Mesothelial cell of epicardium (in vitro differentiated cells): ENCODE measurements around the gene BACH1. TPM values are rescaled to one million over a fixed set of nuclear protein-coding genes. Genes with fewer than 3 reads are reported as not detected.

Experiments used
- DNase-seq, 2 experiments: peaks; one replicate each; pipeline ENCODE4 v3.0.0; 2021; ENCODE audit warnings: low spot score in 2 of 2; ENCODE audit not compliant: unreplicated experiment in 2 of 2
- H3K27ac Mint-ChIP-seq: 2 replicates; pipeline ENCODE4 v1.8.0; 2021; ENCODE audit warnings: mixed read lengths
- H3K27me3 Mint-ChIP-seq: 2 replicates; pipeline ENCODE4 v1.8.0; 2021; ENCODE audit warnings: low read depth, mixed read lengths
- H3K36me3 Mint-ChIP-seq: 2 replicates; pipeline ENCODE4 v1.8.0; 2021; ENCODE audit warnings: mixed read lengths
- H3K4me1 Mint-ChIP-seq: 2 replicates; pipeline ENCODE4 v1.8.0; 2021; ENCODE audit warnings: mixed read lengths
- H3K4me3 Mint-ChIP-seq: 2 replicates; pipeline ENCODE4 v1.8.0; 2021; ENCODE audit warnings: mild to moderate bottlenecking, moderate library complexity, mixed read lengths
- H3K9me3 Mint-ChIP-seq: 2 replicates; pipeline ENCODE4 v1.8.0; 2021; ENCODE audit warnings: mixed read lengths
- CTCF ChIP-seq: fragments of 200-600 bp; sonication (generic); IDR thresholded peaks from one replicate; pipeline ENCODE4 v1.5.0; 2021; ENCODE audit warnings: antibody characterized with exemption; ENCODE audit not compliant: unreplicated experiment
- total RNA-seq: library from RNA; stranded (reverse); gene quantifications from 3 replicates; pipeline ENCODE4 v1.2.1, GENCODE V29; 2021

BACH1 gene
- total RNA-seq, 1 donor from 2014 or later = 100 TPM

- Mint-ChIP-seq H3K27ac (no peak overlapping the region), H3K36me3 (peaks cover 9% of the 10 kb centered on the region), H3K27me3 (no peaks in the 10 kb centered on the region), H3K4me1 (peaks cover 26% of the 10 kb centered on the region), H3K4me3 (no peak overlapping the region), H3K9me3 (peaks cover 2% of the 10 kb centered on the region)
- no peak for TF ChIP-seq CTCF
- DNase-seq = no peak
Observed at GRCh38 chr21:29387598-29387997, 88.9 kb downstream of the BACH1 start.

- Mint-ChIP-seq H3K27me3 (no peaks in the 10 kb centered on the region), H3K27ac (no peak overlapping the region), H3K4me1 (peaks cover 19% of the 10 kb centered on the region), H3K36me3 (peaks cover 25% of the 10 kb centered on the region), H3K9me3 (peaks cover 13% of the 10 kb centered on the region), H3K4me3 (no peak overlapping the region)
- no peak for TF ChIP-seq CTCF
- DNase-seq = no peak
Observed at GRCh38 chr21:29389136-29389535, 90.4 kb downstream of the BACH1 start.

- Mint-ChIP-seq H3K36me3 (peaks cover 25% of the 10 kb centered on the region), H3K27ac (peak overlapping the region; percentile 17), H3K27me3 (no peaks in the 10 kb centered on the region), H3K9me3 (peaks cover 13% of the 10 kb centered on the region), H3K4me3 (no peak overlapping the region), H3K4me1 (peaks cover 23% of the 10 kb centered on the region)
- DNase-seq = no peak
- TF ChIP-seq CTCF = no peak
Observed at GRCh38 chr21:29390778-29391177, 92.1 kb downstream of the BACH1 start.

GRCh38 chr21:29394051-29394450, 95.3 kb downstream of the BACH1 start:
- Mint-ChIP-seq H3K9me3 (peaks cover 21% of the 10 kb centered on the region), H3K4me3 (no peak overlapping the region), H3K27ac (no peak overlapping the region), H3K36me3 (peaks cover 32% of the 10 kb centered on the region), H3K4me1 (peaks cover 19% of the 10 kb centered on the region), H3K27me3 (no peaks in the 10 kb centered on the region)
- no peak for TF ChIP-seq CTCF
- no peak for DNase-seq

Other genes starting within 250 kb of the BACH1 start
- 166 to 174 TPM (median 171 TPM) in 3 replicates for gene CCT8, start 225.3 kb upstream of the BACH1 start, total RNA-seq
- 0.13 to 0.49 TPM (median 0.34 TPM) in 3 replicates for gene MAP3K7CL, start 168.3 kb upstream of the BACH1 start, total RNA-seq